CD4-positive, alpha-beta T cell treated with Interleukin-17A for 1 hour (primary cell): ENCODE data around the gene STUM.
"Not testable (repeated sequence)": the region's sequence is repeated elsewhere in the genome, so short reads cannot be mapped to it uniquely, and the experiment has no call there.

Experiments used
- DNase-seq: peaks from one replicate; pipeline ENCODE4 v3.0.0-alpha.2; 2020

The STUM gene

DNA sequence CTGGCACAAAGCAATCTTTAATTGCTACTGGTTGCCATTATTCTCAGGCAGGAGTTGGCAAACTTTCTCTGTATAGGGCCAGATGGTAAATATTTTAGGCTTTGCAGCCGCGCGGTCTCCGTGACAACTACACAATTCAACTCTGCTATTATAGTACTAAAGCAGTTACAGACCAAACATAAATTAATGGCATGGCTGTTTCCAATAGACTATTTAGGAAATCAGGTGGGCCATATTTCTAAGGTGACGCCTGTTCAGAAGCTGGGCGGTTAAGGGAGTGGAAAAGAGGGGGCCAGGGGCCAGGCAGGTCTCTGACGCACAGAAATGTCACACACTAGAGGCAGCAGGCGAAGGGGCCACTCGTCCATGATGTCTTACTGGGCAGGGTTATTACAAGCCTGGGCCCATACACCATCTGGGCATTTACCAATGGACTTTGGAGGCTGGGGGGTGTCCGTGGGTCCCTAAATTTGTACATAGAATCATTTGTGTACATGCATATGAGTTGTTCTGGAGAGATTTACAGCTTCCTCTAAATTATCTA, 80.1 kb downstream of the STUM start:
- DNase-seq, result no peak

DNA sequence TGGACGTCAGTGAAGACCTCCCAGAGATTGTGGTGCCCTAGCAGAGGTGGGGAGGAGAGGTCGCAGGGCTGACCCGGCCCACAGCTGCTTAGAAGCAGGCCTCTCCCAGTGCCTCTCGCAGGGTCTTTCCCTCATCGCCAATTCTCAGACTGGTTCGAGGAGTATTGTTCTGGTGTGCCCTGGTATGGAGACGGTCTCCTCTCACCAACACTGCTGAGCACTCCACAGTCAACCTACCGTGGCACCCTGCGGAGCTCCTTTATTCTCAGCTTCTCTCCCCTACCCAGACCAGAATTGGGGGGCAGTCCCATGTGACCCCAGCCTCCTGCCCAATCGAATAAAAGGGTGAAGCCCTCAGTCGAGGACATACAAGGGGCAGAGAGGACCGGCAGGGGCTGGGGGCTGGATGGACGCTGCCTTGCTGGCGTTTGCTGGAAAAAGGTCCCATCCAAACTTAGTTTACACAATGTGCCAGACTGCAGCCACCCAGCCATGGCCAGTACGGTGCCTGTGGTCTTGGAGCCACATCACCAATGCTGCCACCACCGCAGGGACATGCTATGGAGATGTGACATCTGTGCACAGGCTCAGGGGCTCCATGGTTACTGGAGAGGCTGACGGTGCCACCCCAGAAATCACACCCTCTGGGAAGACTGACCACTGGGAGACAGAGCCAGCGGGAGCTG, 80.8 kb downstream of the STUM start:
- no peak for DNase-seq

DNA sequence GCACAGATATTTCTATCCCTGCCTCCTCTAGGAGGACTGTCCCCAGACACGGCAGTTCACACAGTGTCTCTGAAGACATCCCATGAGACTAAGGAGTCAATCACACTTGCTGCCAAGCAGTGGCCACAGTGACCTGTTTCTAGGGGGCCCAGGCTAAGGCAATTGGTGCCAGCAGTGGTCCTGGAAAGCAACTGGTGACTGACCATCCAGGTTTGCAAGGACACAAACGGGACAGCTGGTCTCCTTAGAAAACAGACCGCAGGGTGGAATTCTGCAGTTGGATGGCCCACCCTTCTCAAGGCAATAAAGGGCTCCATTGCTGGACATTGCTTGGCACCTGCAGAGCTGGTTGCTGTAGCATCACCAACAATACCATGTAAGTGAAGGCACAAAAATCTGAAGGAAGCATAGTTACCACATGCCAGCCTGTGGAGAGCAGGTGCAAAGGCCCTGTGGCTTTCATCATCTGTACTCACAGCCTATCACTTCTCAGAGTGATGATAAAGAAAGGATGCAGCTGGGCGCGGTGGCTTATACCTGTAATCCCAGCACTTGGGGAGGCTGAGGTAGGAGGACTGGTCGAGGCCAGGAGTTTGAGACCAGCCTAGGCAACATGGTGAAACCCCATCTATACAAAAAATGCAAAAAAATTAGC, 81.5 kb downstream of the STUM start:
- no peak for DNase-seq

DNA sequence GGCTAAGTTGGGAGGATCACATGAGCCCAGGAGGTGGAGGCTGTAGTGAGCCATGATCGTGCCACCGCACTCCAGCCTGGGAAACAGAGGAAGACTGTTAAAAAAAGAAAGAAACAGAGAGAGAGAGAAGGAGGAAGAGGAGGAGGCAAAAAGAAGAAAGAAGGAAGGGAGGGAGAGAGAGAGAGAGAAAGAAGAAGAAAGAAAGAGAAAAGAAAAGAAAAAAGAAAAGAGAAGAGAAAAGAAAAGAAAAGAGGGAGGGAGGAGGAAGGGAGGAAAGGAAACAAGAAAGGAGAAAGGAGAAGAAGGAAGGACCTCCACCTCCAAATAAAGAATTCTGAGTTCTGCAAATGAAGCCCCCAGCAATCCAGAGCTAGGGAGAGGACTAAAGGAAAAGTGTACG, 82.0 kb downstream of the STUM start:
- DNase-seq, result no peak

DNA sequence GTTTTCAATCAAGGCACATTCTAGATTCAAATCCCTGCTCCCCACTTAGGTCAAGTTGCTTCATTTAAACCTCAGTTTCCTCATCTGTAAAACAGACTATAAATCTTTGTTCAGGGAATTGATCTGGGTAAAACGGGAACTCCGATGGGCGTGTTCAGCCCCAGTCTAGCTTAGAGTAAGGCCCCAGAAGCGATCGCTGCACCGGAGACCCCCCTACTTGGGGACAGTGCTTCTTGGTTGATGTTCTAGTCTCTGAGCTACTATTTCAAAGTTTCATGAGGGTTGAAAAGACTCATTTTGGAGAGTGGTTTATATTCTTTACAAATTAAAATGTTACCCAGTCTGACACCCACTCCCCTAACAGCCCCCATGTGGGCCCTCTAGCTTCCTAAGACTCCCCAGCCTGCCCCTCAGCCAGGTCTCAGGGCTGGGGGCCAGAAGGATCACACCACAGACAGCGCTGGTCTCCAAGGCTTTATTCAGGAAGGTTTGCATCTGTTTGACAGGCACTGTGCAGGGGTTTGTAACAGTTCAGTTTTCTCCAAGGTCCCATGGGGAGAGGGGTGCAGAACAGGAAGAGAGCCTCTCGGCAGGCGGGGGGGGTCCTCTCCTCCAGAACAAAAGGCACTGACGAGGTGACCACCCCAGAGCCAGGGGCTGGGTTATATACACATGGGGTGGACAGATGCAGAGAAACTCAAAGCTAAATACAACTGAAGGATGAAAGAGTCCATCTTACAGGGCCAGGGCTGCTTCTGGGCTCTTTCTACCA, 82.9 kb downstream of the STUM start:
- no peak for DNase-seq

DNA sequence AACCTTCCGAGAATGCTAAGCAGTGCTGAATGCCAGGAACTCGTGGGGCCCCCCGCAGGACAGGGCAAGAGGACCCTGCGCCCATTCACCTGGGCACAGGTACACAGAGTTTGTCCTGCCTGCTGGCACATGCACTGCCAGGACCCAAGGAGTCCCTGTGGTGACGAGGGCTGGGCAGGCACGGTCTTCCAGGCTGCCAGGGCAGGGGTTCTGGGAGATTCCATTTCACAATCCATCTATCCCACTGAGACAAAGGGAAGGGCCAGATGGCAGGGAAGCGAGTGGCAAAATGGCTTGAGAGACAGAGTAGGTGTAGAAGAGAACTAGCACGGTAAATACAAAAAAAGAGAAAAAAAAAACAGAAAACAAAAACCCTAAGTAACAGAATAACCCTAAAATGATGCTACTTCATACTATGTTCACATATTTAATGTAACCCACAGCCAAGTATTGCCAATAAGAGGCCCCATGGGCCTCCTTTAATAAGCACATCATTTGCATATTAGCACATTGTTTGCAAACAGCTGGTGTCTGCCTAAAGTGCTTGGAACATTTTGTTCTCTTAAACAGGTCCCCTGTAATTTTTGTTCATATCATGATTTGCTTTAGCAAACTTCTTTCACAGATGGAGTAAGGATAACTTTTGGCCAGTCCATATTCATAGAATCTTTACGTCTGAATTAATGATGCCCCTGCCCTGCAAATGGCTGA, 83.8 kb downstream of the STUM start:
- no peak for DNase-seq

DNA sequence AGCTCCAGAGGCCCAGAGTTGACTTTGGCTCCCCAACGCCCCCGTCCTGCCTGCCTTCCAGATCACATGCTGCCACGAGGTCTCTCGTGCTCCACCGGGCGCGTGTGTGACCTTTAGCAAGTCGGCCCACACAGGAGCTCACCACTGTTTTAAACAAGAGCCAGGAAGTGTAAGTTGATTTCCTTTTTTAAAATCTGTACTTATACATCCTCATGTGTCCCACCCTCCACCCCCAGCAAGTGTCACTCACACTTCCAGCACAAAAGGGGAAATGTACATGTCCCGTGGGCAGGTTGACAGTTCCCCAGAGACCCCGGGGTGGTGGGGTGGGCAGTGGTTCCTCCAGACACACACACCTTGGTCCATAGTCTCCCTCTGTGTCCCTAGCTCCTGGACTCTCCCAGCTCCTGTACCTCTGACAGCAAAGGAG, 84.4 kb downstream of the STUM start:
- no peak for DNase-seq

DNA sequence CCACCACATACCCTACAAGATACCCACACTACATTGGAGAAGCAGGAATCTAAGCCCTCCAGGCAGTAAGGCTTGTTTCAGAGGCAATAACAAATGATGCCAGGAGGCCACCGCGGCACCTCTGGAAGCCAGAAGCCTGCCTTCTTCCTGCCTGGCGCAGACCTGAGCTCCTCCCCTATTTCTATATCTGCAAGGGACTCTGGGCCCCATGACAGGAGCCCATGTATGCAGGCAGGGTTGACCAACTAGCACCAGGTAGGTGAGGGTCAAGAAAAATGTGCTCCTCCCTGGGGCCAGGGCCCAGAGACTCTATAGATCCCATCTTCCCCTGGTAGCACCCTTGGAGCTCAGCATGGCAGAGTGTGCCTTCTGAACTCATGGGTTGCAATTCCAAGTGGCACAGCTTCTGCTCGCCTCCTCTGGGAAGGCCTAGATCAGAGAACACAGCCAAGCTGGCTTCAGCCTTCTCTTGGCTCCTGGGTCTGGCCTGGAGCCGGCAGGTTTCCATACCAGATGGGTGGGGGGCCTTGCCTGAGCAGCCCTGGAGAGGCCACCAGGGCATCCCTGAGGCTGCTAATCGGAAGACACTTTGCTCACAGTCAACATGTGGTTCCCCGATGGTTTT, 85.1 kb downstream of the STUM start:
- DNase-seq, result no peak

DNA sequence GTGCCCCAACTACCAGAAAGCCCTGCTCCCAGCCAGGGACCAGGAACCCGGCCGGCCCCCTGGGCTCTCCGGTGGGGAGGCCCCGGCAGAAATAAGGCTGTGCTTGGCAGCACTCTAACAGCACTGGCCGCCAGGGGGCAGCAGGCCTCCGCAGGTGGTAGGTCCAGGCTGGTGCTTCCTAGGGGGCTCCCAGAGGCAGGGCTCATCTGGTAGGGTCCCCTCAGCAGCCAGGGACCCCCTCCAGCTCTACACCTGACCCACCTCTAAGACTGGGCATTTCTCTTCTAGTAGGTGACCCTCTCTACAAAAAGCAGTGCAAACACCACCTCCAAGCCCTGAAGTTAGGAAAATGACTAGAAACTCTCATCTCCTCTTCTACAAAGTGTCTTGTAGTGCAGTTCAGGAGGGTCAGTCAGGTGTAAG, 85.6 kb downstream of the STUM start:
- DNase-seq, result peak; percentile 81

DNA sequence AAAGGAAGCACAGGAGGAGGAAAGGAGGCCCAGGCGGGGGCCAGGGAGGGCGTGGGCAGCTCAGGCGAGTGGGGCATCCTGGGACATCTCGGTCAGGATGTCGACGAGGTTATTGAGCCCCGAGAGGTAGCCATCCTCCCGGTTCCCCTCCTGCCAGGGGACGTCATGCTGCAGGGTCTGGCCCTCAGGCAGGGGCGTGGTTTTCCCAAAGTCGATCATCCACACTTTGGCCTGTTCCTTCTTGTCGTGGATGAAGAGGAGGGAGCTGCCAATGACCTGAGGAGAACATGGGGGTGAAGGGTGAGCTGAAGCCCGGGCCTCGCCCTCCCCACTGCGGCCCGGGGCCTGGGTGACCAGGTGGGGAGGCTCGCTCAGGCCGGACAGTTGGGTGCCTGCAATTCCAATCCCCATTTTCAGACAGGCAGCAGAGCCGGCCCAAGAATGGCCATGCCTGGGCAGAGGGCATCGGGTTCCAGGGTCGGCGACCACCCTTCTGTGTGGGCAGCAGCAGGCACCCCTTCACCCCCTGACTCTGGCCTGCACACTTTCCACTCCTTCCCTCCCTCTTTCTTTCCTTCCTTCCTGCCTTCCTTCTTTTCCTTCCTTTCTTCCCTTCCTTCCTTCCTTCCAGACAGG, 86.2 kb downstream of the STUM start:
- DNase-seq, result no peak

DNA sequence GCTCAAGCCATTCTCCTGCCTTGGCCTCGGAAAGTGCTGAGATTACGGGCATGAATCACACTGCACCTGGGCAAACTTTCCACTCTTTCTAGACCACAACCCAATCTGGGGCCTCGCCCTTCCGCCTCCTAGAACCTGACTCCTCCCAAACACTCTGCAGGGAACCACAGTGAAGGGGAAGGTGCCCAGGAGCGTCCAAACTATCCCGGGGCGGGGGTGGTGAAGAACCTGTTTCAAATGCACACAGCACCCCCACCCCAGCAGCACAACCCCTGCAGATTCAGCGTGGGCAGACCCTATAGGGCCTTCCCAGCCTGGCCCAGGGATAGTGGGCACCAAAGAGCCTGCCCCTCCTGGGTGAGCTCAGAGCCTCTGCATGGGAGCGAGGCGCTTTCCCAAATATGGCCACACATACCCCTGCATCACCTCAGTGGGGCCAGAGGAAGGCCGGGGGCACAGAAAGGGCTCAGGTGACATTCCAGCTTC, 86.9 kb downstream of the STUM start:
- DNase-seq, result peak; percentile 55

DNA sequence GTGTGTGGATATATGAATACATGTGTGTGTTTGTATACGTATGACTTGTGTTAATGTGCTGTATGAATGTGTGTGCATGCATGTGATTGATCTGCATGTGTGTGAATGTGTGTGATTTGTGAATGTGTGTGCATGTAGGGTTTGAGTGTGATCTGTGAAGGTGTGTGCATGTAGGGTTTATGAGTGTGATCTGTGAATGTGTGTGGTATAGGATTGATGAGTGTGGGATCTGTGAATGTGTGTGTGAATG, 88.2 kb downstream of the STUM start:
- DNase-seq, result no peak

DNA sequence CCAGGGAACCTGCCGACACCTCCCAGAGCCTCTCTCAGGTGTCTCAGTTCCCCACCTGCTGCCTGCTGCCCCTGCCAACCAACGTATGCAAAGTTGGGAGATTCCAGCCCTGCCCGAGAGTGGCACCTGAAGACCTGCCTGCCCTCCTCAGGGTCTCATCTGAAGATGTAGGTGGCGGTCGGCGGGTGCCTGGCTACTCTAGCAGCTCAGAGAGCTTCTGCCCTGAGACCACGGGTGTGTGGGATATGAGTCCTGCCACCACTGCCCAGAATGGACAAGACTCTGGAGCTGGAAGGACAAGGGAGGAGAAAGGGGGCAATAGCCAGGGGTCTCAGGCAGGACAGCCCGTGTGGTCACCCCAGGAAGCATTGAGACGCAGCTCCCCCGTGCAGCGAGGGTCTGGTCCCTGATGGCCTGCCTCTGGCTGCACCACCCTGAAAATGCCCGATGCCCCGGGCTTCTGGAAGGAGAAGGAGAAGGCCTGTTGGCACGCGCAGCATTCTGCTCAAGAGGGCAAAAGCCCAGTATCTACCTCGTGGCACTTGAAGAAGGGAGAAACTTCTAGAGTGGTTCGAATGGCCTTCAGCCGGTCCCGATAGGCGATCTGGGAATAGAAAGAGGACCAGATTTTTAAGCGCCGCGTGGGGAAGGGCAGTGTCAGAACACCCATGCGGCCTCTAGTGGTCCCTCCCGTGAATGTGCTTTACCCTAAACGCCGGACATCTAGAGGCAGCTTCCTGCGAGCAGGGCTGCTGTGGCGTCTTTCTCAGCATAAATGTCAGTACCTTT, 88.8 kb downstream of the STUM start:
- no peak for DNase-seq

DNA sequence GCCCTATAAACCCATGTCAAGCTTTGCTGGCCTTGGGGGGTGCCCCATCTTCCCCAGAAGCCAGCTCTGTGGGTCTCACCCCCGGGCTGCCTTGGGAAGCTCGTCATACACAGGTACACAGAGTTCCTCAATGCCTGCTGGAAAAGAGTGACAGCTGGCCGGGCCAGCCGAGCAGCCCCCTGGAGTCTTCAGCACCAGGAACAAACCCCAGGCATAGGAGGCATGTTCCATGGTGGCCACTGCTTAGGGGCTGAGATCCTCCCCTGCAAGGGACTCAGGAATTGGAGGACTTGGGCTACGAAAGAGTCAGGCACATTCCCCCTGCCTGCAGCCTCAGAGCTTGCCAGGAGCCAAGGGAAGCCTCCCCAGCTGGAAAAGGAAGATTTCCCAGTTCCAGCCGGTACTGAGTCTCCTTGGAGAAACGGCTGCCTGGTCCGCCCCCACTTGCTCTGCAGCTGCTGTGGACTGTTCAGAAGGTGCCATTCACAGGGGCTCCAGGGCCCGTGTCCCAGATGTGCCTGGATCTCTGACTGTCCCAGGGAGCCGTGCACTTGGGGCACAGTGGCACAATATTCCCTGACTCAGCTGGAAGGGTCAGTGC, 89.5 kb downstream of the STUM start:
- no peak for DNase-seq

DNA sequence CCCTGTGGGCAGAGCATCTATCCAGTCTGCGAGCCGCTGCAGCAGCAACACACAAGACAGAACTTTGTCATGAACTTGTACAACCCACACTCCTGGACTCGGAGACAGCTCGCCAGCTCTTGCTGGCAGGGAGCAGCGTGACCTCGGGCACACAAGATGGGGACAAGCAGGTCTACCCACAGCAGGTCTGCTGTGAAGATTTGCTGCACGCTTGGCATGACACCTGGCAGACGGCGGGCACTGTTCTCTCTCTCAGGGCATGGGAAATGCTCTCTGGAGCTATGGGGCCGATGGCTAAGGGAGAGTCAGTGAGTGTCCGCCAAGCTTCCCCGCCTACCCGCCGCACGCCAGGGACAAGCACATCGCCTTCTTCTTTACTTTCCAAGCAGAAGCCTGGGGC, 90.0 kb downstream of the STUM start:
- DNase-seq, result no peak

DNA sequence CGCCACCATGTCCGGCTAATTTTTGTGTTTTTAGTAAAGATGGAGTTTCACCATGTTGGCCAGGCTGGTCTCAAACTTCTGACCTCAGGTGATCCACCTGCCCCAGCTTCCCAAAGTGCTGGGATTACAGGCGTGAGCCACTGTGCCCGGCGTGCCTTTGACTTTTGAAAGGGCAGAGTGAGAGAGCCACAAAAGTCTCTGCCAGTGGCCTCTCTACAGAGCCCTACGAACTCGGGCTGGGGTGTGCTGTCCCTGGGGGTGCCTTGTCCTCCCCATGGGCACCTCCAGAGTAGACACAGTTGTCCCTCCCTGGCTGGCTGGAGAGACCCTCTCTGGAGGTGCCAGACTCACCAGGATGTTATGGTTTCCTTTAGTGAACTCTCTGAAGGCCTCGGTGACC, 90.6 kb downstream of the STUM start:
- DNase-seq, result not testable (repeated sequence)

DNA sequence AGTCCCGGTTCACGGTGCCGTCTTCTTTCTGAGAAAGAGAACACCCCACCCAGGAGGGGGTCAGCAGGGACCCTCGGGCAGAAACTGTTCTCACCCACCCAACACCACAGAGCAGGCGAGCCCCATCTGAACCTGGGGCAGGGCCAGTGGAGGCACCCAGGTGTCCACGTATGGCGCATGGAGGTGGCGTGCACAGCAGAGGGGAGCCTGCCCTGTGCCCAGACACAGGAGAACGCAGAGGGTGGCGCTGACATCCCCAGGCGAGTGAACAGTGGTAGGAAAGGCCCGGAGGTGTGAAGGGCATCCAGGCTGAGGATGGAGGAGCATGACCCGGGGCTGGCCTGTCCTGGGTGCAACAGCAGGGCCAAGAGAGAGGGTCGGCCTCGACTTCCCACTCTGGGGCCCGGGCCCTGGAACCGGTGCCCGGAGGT, 91.1 kb downstream of the STUM start:
- no peak for DNase-seq

DNA sequence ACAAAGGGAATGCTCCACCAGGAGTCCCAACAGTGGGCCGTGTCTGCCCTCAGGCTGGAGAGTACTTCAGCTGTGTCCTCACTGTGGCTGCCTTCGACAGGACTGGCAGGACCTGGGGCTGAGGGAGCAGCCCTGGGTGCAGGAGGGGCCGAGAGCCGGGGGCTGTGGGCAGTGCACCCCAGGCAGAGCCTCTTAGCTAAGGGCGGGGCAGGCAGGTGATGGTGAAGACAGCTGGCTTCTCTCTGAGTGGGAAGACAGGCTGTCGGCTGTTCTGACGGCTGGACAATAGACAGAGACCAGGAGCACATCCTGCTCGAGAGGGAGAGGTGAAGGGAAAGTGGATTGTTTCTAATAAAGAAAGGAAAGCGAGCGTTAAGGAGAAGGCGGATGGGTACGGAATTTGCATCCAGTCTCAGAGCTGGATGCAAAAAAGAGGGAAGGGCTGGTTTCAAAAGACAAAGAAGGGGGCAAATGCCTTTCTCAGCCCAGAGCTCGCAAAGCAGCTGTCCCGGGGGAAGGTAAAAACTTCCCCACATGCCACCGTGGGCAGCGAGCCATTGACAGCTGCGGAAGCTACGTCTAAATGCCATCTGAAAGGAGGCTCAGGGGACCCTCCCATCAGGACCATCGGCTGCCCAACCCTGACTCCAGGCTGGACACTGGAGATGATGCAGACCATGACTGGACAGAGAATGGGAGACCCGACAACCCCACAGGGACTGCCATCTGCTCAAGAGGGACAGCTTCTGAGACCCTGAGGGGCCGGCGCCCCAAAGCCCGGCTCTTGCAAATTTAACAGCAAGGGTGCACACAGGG, 92.0 kb downstream of the STUM start:
- DNase-seq, result no peak

DNA sequence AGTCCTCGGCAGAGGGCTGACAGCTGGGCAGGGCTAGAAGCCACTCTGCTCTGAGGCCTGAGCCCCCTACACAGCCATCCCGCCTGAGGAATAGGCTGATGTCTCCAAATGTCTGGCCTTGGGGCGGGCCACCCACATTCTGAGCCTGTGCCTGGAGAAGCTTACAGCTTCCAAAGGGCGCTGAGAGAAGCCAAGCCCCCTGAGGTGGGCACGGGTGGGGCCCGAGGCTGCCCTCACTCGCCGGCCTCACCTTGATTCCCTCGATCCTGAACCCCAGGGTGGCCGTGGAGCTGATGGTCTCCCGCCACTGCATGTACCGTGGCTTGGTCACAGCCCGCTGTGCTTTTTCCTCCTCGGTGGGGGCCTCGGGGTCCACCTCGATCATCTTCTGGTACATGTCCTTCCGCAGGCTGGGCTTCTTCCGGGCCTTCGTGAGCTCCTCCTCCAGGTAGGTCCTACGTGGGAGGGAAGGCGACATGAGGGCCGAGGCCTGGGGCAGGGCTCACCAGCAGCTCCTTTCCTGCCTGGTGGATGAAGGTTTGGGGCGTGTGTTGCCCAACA, 93.2 kb downstream of the STUM start:
- DNase-seq, result no peak

DNA sequence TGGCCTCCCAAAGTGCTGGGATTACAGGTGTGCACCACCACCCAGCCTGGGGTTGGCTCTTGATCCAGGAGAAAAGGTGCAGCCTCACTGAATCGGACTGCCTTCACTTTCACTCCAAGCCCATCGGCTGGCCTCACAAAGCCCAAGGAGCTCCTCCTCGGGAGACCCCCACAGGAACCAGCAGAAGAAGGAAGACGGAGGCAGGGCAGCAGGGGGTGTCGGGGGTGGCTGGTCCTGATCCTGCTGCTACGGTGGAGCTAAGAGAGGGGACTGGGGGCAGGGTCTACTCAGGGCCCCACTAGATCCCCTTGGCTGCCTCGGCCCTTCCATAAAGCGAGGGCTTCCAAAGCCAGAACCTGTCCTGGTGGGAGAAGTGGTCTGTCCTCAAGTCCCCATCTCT, 93.9 kb downstream of the STUM start:
- no peak for DNase-seq
